Measurements from ENCODE around the gene SCO2. TPM values are rescaled to one million over a fixed set of nuclear protein-coding genes. Genes with fewer than 3 reads are reported as not detected.
"Not testable (repeated sequence)": the region's sequence is repeated elsewhere in the genome, so short reads cannot be mapped to it uniquely, and the experiment has no call there.

The SCO2 gene
- total RNA-seq, 1 experiment from 2014 or later: 6.5 TPM

- Histone ChIP-seq H3K4me3 (ENCODE audit: low read depth, low read length) (no peak overlapping the region), H3K27me3 (replicated peaks; ENCODE audit: control insufficient read depth, insufficient read depth, low read length) (no peaks in the 10 kb centered on the region), H3K36me3 (ENCODE audit: control insufficient read depth, insufficient read depth, low read length) (no peaks in the 10 kb centered on the region), H3K9me3 (no peaks in the 10 kb centered on the region), H3K4me1 (peaks cover 25% of the 10 kb centered on the region)
- CTCF ChIA-PET: no interaction called here
- no peak for DNase-seq
- POLR2A ChIA-PET: no interaction called here
- H3K4me3 Mint-ChIP-seq (ENCODE audit: unreplicated experiment): no peak overlapping the region
- H3K9me3 Mint-ChIP-seq (ENCODE audit: unreplicated experiment): no peaks in the 10 kb centered on the region
- no peaks in the 10 kb centered on the region for H3K27me3 Mint-ChIP-seq (ENCODE audit: insufficient read depth, unreplicated experiment)
- no peak for TF ChIP-seq CTCF (IDR thresholded peaks at IDR 0.05; ENCODE audit: insufficient read depth in 1 of 2, low read depth in 1 of 2, low read length in 1 of 2, severe bottlenecking in 1 of 2, unreplicated experiment in 1 of 2)
- peaks cover 6% of the 10 kb centered on the region for H3K36me3 Mint-ChIP-seq (ENCODE audit: insufficient read depth, unreplicated experiment)
- H3K4me1 Mint-ChIP-seq (ENCODE audit: low read depth, unreplicated experiment): peaks cover 7% of the 10 kb centered on the region
- intact Hi-C loops (cut with micrococcal nuclease; ENCODE audit: unreplicated experiment): no loop called here
- H3K27ac Mint-ChIP-seq (ENCODE audit: unreplicated experiment): no peak overlapping the region
- no TSS peak for BruUV-seq (replicated peaks)
Observed at GRCh38 chr22:50542416-50542927, 17.1 kb upstream of the SCO2 start.

- intact Hi-C loops (cut with micrococcal nuclease; ENCODE audit: unreplicated experiment); DNase-seq; H3K4me1 Mint-ChIP-seq (ENCODE audit: low read depth, unreplicated experiment); H3K4me3 ChIP-seq (ENCODE audit: low read depth, low read length); H3K27me3 Mint-ChIP-seq (ENCODE audit: insufficient read depth, unreplicated experiment); H3K9me3 ChIP-seq; POLR2A ChIA-PET; H3K27ac Mint-ChIP-seq (ENCODE audit: unreplicated experiment); H3K36me3 ChIP-seq (ENCODE audit: control insufficient read depth, insufficient read depth, low read length); H3K9me3 Mint-ChIP-seq (ENCODE audit: unreplicated experiment); H3K27me3 ChIP-seq (replicated peaks; ENCODE audit: control insufficient read depth, insufficient read depth, low read length); BruUV-seq (replicated peaks); H3K36me3 Mint-ChIP-seq (ENCODE audit: insufficient read depth, unreplicated experiment); H3K4me3 Mint-ChIP-seq (ENCODE audit: unreplicated experiment): not testable (repeated sequence)
- H3K4me1 ChIP-seq: peaks cover 25% of the 10 kb centered on the region
- CTCF ChIA-PET: interaction anchor here (1.1 kb wide), 1 partner anchor 21 kb away, joined by 3 read pairs; the partner anchor contains the start of gene SYCE3
Observed at GRCh38 chr22:50541667-50542026, 16.2 kb upstream of the SCO2 start.

GRCh38 chr22:50540381-50540780, 15.0 kb upstream of the SCO2 start:
- DNase-seq: no peak
- no TSS peak for BruUV-seq (replicated peaks)
- Histone ChIP-seq H3K27me3 (replicated peaks; ENCODE audit: control insufficient read depth, insufficient read depth, low read length) (no peaks in the 10 kb centered on the region), H3K9me3 (no peaks in the 10 kb centered on the region), H3K4me1 (peaks cover 25% of the 10 kb centered on the region), H3K4me3 (ENCODE audit: low read depth, low read length) (no peak overlapping the region), H3K36me3 (ENCODE audit: control insufficient read depth, insufficient read depth, low read length) (no peaks in the 10 kb centered on the region)
- no peak for TF ChIP-seq CTCF (IDR thresholded peaks at IDR 0.05; ENCODE audit: insufficient read depth in 1 of 2, low read depth in 1 of 2, low read length in 1 of 2, severe bottlenecking in 1 of 2, unreplicated experiment in 1 of 2)
- Mint-ChIP-seq H3K36me3 (ENCODE audit: insufficient read depth, unreplicated experiment) (peaks cover 6% of the 10 kb centered on the region), H3K9me3 (ENCODE audit: unreplicated experiment) (no peaks in the 10 kb centered on the region), H3K27ac (ENCODE audit: unreplicated experiment) (no peak overlapping the region), H3K4me3 (ENCODE audit: unreplicated experiment) (no peak overlapping the region), H3K27me3 (ENCODE audit: insufficient read depth, unreplicated experiment) (no peaks in the 10 kb centered on the region), H3K4me1 (ENCODE audit: low read depth, unreplicated experiment) (peaks cover 7% of the 10 kb centered on the region)
- ChIA-PET POLR2A (no interaction called here), CTCF (interaction anchor here (0.6 to 1.7 kb wide), 3 partner anchors 15 to 26 kb away, joined by 3 to 9 read pairs (median 3); partner anchors contain the start of genes SCO2 and SYCE3)
- intact Hi-C loops (cut with micrococcal nuclease; ENCODE audit: unreplicated experiment): no loop called here

- H3K4me3 Mint-ChIP-seq (ENCODE audit: unreplicated experiment): no peak overlapping the region
- peaks cover 28% of the 10 kb centered on the region for H3K4me1 Mint-ChIP-seq (ENCODE audit: low read depth, unreplicated experiment)
- peaks cover 1% of the 10 kb centered on the region for H3K36me3 Mint-ChIP-seq (ENCODE audit: insufficient read depth, unreplicated experiment)
- intact Hi-C loops (cut with micrococcal nuclease; ENCODE audit: unreplicated experiment): no loop called here
- H3K27me3 ChIP-seq (replicated peaks; ENCODE audit: control insufficient read depth, insufficient read depth, low read length): no peaks in the 10 kb centered on the region
- BruUV-seq (replicated peaks): no TSS peak
- no peak for TF ChIP-seq CTCF (IDR thresholded peaks at IDR 0.05; ENCODE audit: insufficient read depth in 1 of 2, low read depth in 1 of 2, low read length in 1 of 2, severe bottlenecking in 1 of 2, unreplicated experiment in 1 of 2)
- no peaks in the 10 kb centered on the region for H3K9me3 ChIP-seq
- no peaks in the 10 kb centered on the region for H3K36me3 ChIP-seq (ENCODE audit: control insufficient read depth, insufficient read depth, low read length)
- no peak for DNase-seq
- peaks cover 45% of the 10 kb centered on the region for H3K4me1 ChIP-seq
- no peak overlapping the region for H3K4me3 ChIP-seq (ENCODE audit: low read depth, low read length)
- ChIA-PET CTCF (no interaction called here), POLR2A (interaction anchor here (0.6 kb wide), 1 partner anchor 12 kb away, joined by 3 read pairs; the partner anchor contains the start of gene SCO2)
- H3K27ac Mint-ChIP-seq (ENCODE audit: unreplicated experiment): peak overlapping the region; percentile 2
- H3K27me3 Mint-ChIP-seq (ENCODE audit: insufficient read depth, unreplicated experiment): no peaks in the 10 kb centered on the region
- H3K9me3 Mint-ChIP-seq (ENCODE audit: unreplicated experiment): no peaks in the 10 kb centered on the region
Observed at GRCh38 chr22:50537765-50538164, 12.4 kb upstream of the SCO2 start.

All from Caco-2 (cell line).